ENCODE data around the gene ADAM8. TPM values are rescaled to one million over a fixed set of nuclear protein-coding genes. Genes with fewer than 3 reads are reported as not detected.

The ADAM8 gene
- total RNA-seq, 1 donor from 2014 or later = 0.40 TPM

DNA sequence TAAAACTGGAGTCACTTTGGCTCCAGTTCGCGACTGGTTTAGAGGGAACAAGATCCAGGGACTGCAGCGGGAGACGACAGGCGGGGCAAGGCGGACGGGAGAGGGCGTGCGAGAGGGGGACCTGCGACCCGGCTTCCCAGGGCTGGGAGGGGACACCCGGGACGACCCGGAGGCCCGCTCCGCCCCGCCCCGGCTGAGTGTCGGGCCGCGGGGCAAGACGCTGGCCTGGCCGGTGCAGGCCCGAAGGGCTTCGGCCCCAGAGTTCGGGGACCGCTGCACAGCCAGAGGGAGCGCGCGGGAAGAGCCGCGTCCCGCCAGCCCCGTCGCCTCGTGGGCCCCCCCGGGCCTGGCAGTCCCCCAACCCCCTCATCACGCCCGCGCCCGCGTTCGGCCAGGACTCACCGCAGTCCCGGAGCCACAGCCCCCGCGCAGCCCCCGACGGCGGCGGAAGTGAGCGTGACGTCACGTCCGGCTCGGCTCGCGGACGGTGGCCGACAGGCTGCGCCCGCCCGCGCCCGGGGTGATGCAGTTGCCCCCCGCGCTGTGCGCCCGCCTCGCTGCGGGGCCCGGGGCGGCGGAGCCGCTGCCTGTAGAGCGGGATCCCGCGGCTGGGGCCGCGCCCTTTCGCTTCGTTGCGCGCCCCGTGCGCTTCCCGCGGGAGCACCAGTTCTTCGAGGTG, 31.9 kb upstream of the ADAM8 start, which contains the start of the genes TUBGCP2 and ZNF511:
TSS of gene TUBGCP2 (minus strand) at position 452 of the 679 bp plus-strand sequence. CDS start 5,931 bp downstream, outside the sequence.
TSS of gene ZNF511 (plus strand) at position 494 of the 679 bp plus-strand sequence. CDS start at position 524, 30 bp downstream.
- DNase-seq (ENCODE audit: low read depth in 2 of 2) = peak; percentile 90 to 94

DNA sequence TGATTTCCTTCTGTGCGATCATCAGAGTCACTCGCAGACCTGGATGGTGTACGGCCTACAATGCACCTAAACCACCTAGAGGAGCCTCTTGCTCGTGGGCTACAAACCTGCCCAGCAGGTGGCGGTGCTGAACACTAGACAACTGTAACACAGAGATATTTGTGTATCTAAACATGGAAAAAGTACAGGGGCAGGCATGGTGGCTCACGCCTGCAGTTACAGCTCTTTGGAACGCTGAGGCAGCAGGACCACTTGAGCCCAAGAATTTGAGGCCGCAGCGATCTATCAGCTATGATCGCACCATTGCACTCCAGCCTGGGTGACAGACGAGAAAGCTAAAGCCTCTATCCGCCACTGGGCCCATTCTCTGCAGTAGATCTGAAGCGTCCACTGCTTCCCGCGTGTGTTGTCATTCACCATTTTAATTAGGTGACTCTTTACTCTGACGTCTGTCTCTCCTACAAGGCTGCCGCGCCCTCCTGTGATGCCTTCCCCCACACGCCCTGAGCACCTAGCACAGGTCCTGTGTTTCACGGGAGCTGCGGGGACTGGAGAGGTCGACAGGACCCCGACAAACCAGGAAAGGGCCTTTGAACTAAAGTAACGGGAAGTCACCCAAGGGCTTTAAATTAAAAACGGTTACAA, 31.2 kb upstream of the ADAM8 start:
- DNase-seq (ENCODE audit: low read depth in 2 of 2) = peak; percentile 63 to 91

DNA sequence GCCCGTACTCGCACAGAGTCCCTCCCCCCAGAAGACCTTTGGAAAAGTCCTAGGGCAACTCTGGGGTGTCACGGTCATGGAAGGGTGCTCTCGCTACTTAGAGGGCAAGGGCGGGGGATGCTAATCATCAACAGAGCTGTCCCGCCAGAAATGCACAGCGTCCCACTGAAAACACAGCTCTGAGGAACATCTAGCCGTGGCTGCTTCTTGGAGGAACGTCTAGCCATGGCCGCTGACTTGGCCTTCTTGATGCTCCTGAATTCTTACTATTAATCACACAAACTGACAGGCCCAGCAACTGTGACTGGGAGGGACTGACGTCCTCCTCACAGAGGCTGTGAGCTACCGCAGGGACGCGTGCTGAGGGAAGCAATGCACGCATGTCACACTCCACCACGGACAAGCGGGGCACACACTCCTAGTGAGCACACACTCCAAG, 30.3 kb upstream of the ADAM8 start:
- no peak for DNase-seq (ENCODE audit: low read depth in 2 of 2)

- DNase-seq (ENCODE audit: low read depth in 2 of 2) = no peak
These were observed 29.4 kb upstream of the ADAM8 start for GRCh38 chr10:133306097-133306476.

GRCh38 chr10:133303206-133303605, 26.5 kb upstream of the ADAM8 start:
- DNase-seq (ENCODE audit: low read depth in 2 of 2) = no peak

DNA sequence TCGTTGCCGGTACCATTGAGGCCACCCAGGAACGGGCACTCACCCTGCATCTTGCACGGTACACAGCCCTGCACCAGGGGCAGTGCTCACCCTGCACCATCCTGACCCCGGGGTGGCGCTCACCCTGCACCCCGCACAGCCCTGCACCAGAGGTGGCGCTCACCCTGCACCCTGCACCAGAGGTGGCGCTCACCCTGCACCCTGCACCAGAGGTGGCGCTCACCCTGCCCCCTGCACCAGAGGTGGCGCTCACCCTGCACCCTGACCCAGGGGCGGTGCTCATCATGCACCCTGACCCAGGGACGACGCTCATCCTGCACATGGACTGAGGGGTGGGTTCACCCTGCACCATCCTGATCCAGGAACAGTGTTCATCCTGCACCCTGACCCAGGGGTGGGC, 25.6 kb upstream of the ADAM8 start:
- DNase-seq (ENCODE audit: low read depth in 2 of 2) = no peak

GRCh38 chr10:133299738-133300137, 23.1 kb upstream of the ADAM8 start:
- no peak for DNase-seq (ENCODE audit: low read depth in 2 of 2)

- DNase-seq (ENCODE audit: low read depth in 2 of 2) = no peak
These were observed 22.6 kb upstream of the ADAM8 start for GRCh38 chr10:133299224-133299623.

GRCh38 chr10:133298466-133298865, 21.8 kb upstream of the ADAM8 start:
- no peak for DNase-seq (ENCODE audit: low read depth in 2 of 2)

GRCh38 chr10:133297504-133297903, 20.8 kb upstream of the ADAM8 start:
- DNase-seq (ENCODE audit: low read depth in 2 of 2) = no peak

DNA sequence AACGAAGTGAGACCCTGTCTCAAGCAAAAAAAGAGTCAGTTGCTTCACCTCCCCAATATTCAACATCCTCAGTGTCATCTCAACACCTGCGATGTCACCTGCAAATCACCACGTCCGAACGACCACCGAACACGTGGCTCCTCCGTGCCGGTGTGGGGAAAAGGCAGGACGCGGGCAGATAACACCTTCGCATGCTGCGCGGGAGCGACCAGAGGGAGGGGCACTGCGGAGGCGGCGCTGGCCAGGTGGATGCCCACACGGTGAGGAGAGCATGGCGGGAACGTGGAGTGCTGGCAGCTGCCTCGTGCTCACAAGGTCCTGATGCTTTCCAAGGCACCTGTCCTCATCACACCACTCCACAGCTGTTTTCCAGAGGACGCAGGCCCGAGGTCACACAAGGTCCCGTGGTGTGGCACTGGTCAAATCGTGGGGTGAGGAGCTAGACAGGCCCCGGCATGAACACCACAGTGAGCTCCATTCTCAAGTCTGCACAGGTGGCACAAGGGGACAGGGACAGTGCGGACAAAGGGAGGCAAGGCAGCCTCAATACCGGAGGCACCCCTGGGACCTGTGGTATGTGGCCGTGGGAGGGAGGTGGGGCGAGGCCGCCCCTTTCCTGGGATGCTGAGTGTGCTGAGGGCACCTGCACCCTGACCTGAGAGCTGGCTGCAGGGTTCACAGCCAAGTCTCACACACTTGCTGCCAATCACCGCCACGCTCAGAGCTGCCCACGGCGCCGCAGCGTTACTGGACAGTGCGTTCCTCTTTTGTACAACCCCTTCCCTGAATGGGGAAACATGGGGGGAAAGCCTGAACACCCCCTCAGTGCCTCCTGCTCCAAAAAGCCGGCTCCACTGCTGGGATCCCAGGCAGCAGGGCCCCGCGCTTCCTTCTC, 19.0 kb upstream of the ADAM8 start:
- DNase-seq (ENCODE audit: low read depth in 2 of 2) = no peak

- no peak for DNase-seq (ENCODE audit: low read depth in 2 of 2)
These were observed 17.5 kb upstream of the ADAM8 start for GRCh38 chr10:133294189-133294588.

GRCh38 chr10:133293810-133294119, 17.1 kb upstream of the ADAM8 start:
- no peak for DNase-seq (ENCODE audit: low read depth in 2 of 2)

- peak in 1 of 2 donors; percentile 87 for DNase-seq (ENCODE audit: low read depth in 2 of 2)
These were observed 16.5 kb upstream of the ADAM8 start for GRCh38 chr10:133292919-133293809.

DNA sequence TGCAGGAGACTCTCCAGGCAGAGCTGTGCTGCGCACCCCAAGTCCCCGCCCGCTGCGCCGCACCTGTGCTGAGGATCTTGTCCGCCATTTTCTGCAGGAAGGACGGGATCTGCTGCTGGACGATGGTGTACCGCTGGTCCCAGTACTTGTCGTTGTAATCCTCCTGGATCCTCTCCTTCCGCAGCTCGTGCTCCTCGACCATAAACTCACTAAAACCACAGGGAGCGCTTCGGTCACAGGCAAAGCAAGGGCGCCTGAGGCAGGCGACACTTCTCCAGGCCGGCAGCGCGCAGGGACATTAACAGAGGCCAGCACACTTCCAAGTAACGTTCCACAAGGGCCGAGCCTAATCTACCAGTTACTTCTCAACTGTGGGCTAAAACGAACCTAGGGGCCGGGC, 13.1 kb upstream of the ADAM8 start:
- DNase-seq (ENCODE audit: low read depth in 2 of 2) = no peak

GRCh38 chr10:133287832-133288500, 11.3 kb upstream of the ADAM8 start:
- no peak for DNase-seq (ENCODE audit: low read depth in 2 of 2)

GRCh38 chr10:133286366-133286765, 9.7 kb upstream of the ADAM8 start:
- DNase-seq (ENCODE audit: low read depth in 2 of 2) = no peak

DNA sequence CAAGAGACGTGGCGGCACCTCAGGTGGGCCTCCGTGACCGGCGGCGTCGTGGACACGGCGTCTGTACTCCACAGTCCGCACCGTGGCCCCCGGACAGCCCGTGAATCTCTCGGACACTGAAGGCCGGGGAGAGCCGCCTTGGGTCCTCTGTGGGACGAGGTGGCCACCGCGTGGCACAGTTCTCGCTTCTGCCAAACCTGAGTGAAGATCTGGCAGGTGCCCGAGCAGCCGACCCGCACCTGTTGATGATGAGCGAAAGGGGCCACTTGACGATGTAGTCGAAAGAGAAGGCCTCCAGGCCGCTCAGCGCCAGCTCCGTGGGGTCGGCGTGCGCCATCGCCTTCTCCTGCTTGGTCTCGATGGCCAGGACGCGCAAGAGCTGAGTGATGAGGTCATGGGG, 8.5 kb upstream of the ADAM8 start:
- DNase-seq (ENCODE audit: low read depth in 2 of 2) = no peak

GRCh38 chr10:133283931-133284330, 7.3 kb upstream of the ADAM8 start:
- no peak for DNase-seq (ENCODE audit: low read depth in 2 of 2)

DNA sequence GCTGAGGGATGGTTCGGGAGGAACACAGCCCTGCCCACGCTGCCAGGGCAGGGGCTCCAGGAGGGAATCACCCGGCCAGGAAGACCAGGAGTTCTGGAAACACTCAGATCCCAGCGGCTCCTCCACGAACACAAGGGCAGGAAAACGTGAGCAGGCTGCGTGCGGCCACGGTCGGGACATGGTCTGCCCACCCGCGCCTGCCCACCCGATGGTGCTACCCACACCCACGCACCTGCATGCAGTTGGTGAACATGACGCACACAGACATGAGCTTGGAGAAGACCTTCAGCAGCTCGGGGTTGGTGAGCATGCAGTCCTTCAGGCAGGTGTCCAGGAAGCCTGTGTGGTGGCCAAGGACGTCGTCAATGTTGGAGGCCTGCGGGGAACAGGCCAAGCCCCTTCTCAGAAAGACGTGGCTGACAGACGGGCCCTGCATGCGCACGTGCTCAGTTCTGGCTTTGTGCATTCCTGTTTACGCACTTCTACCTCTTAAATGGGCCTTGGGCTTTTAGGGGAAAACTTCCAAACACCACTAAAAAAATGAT, 6.2 kb upstream of the ADAM8 start:
- DNase-seq (ENCODE audit: low read depth in 2 of 2) = no peak
